H9 (cell line): ENCODE results near the gene SLC17A5. TPM values are rescaled to one million over a fixed set of nuclear protein-coding genes. Genes with fewer than 3 reads are reported as not detected.

ENCODE experiments used
- DNase-seq: peaks from one replicate; pipeline ENCODE4 v3.0.0-alpha.2; 2017
- H2AFZ ChIP-seq: one replicate; pipeline ENCODE4 v1.6.1; 2013; ENCODE audit warnings: mild to moderate bottlenecking, low read length, control low read depth, moderate library complexity
- H2AK5ac ChIP-seq: 2 replicates; pipeline ENCODE4 v1.6.1; 2013; ENCODE audit warnings: low read length, control low read depth, mixed read lengths; ENCODE audit not compliant: insufficient read length
- H2BK120ac ChIP-seq: one replicate; pipeline ENCODE4 v1.6.1; 2013; ENCODE audit warnings: low read depth, mild to moderate bottlenecking, low read length, control low read depth, inconsistent platforms; ENCODE audit not compliant: poor library complexity, severe bottlenecking
- H2BK12ac ChIP-seq: 2 replicates; pipeline ENCODE4 v1.6.1; 2013; ENCODE audit warnings: low read length, control low read depth, mixed read lengths, low read depth; ENCODE audit not compliant: insufficient read length
- H2BK15ac ChIP-seq: 2 replicates; pipeline ENCODE4 v1.6.1; 2013; ENCODE audit warnings: low read depth, low read length, control low read depth
- H2BK20ac ChIP-seq: one replicate; pipeline ENCODE4 v1.6.1; 2013; ENCODE audit warnings: low read depth, mild to moderate bottlenecking, low read length, control low read depth, inconsistent platforms; ENCODE audit not compliant: poor library complexity, severe bottlenecking
- H2BK5ac ChIP-seq: 2 replicates; pipeline ENCODE4 v1.6.1; 2013; ENCODE audit warnings: low read length, control low read depth, mixed read lengths; ENCODE audit not compliant: insufficient read length
- H3K14ac ChIP-seq: 2 replicates; pipeline ENCODE4 v1.6.1; 2013; ENCODE audit warnings: low read length, control low read depth; ENCODE audit not compliant: insufficient read depth
- H3K18ac ChIP-seq: 2 replicates; pipeline ENCODE4 v1.6.1; 2013; ENCODE audit warnings: low read depth, mild to moderate bottlenecking, mixed read lengths, low read length, control low read depth; ENCODE audit not compliant: insufficient read length
- H3K23ac ChIP-seq: 2 replicates; pipeline ENCODE4 v1.6.1; 2013; ENCODE audit warnings: low read length, control low read depth, mixed read lengths, low read depth; ENCODE audit not compliant: insufficient read length
- H3K23me2 ChIP-seq: 2 replicates; pipeline ENCODE4 v1.6.1; 2013; ENCODE audit warnings: low read depth, mild to moderate bottlenecking, mixed read lengths, low read length, control low read depth; ENCODE audit not compliant: insufficient read length, poor library complexity, severe bottlenecking
- H3K27ac ChIP-seq: 2 replicates; pipeline ENCODE4 v1.5.1; 2013; ENCODE audit warnings: low read length, control low read depth, mixed read lengths, low read depth; ENCODE audit not compliant: insufficient read length
- H3K27me3 ChIP-seq: 2 replicates; pipeline ENCODE4 v1.6.1; 2013; ENCODE audit warnings: low read length, control low read depth, inconsistent platforms; ENCODE audit not compliant: insufficient read depth
- H3K4ac ChIP-seq: 2 replicates; pipeline ENCODE4 v1.6.1; 2013; ENCODE audit warnings: low read depth, mild to moderate bottlenecking, control low read depth, inconsistent platforms, low read length, moderate library complexity
- H3K4me1 ChIP-seq: 2 replicates; pipeline ENCODE4 v1.6.1; 2013; ENCODE audit warnings: low read length, control low read depth, inconsistent platforms; ENCODE audit not compliant: insufficient read depth
- H3K4me2 ChIP-seq: 2 replicates; pipeline ENCODE4 v1.6.1; 2013; ENCODE audit warnings: low read length, control low read depth, mixed read lengths; ENCODE audit not compliant: insufficient read length, insufficient read depth
- H3K56ac ChIP-seq: 2 replicates; pipeline ENCODE4 v1.6.1; 2013; ENCODE audit warnings: low read depth, mild to moderate bottlenecking, mixed read lengths, low read length, control low read depth; ENCODE audit not compliant: insufficient read length
- H3K79me1 ChIP-seq: 2 replicates; pipeline ENCODE4 v1.6.1; 2013; ENCODE audit warnings: low read depth, mild to moderate bottlenecking, moderate library complexity, low read length, control low read depth, inconsistent platforms; ENCODE audit not compliant: insufficient read depth, poor library complexity, severe bottlenecking
- H3K79me2 ChIP-seq: 2 replicates; pipeline ENCODE4 v1.6.1; 2013; ENCODE audit warnings: low read length, control low read depth, inconsistent platforms; ENCODE audit not compliant: insufficient read depth
- H3K9ac ChIP-seq: 2 replicates; pipeline ENCODE4 v1.6.1; 2013; ENCODE audit warnings: low read length, control low read depth, mixed read lengths; ENCODE audit not compliant: insufficient read length; ENCODE audit errors: extremely low read depth
- H3K9me3 ChIP-seq: one replicate; pipeline ENCODE4 v1.6.1; 2013; ENCODE audit warnings: low read depth, low read length, inconsistent platforms; ENCODE audit not compliant: control insufficient read depth
- H3T11ph ChIP-seq: one replicate; pipeline ENCODE4 v1.6.1; 2013; ENCODE audit warnings: mild to moderate bottlenecking, low read length, control low read depth, inconsistent platforms
- H4K20me1 ChIP-seq: one replicate; pipeline ENCODE4 v1.6.1; 2013; ENCODE audit not compliant: control insufficient read depth, insufficient read length, insufficient read depth
- H4K5ac ChIP-seq: 2 replicates; pipeline ENCODE4 v1.6.1; 2013; ENCODE audit warnings: low read depth, mild to moderate bottlenecking, mixed read lengths, low read length, control low read depth; ENCODE audit not compliant: insufficient read length
- H4K8ac ChIP-seq: replicated peaks from 2 replicates; pipeline ENCODE4 v1.6.1; 2013; ENCODE audit warnings: low read length, control low read depth, mixed read lengths, low read depth; ENCODE audit not compliant: insufficient read length
- H4K91ac ChIP-seq: 2 replicates; pipeline ENCODE4 v1.6.1; 2013; ENCODE audit warnings: low read depth, mild to moderate bottlenecking, moderate library complexity, mixed read lengths, low read length, control low read depth; ENCODE audit not compliant: insufficient read length
- H3K27ac Mint-ChIP-seq, 3 experiments: 2 replicates in 2 of 3; 3 replicates in 1 of 3; pipeline ENCODE4 v1.8.0; 2020 to 2021; ENCODE audit warnings: mixed read lengths in 3 of 3, mild to moderate bottlenecking in 1 of 3, moderate library complexity in 1 of 3
- H3K27me3 Mint-ChIP-seq: 2 replicates; pipeline ENCODE4 v1.8.0; 2021; ENCODE audit warnings: low read depth, mild to moderate bottlenecking, moderate library complexity, mixed read lengths
- H3K36me3 Mint-ChIP-seq, 3 experiments: 2 replicates in 2 of 3; 3 replicates in 1 of 3; pipeline ENCODE4 v1.8.0; 2020 to 2021; ENCODE audit warnings: low read depth in 3 of 3, mixed read lengths in 3 of 3; ENCODE audit not compliant: insufficient read depth in 1 of 3
- H3K4me1 Mint-ChIP-seq, 2 experiments: 2 replicates each; pipeline ENCODE4 v1.8.0; 2020; ENCODE audit warnings: mixed read lengths in 2 of 2
- H3K4me3 Mint-ChIP-seq, 2 experiments: 2 replicates in 1 of 2; 3 replicates in 1 of 2; pipeline ENCODE4 v1.8.0; 2020 to 2021; ENCODE audit warnings: mild to moderate bottlenecking in 2 of 2, mixed read lengths in 2 of 2, moderate library complexity in 1 of 2
- H3K9me3 Mint-ChIP-seq, 2 experiments: 2 replicates in 1 of 2; 3 replicates in 1 of 2; pipeline ENCODE4 v1.8.0; 2020; ENCODE audit warnings: mild to moderate bottlenecking in 2 of 2, mixed read lengths in 2 of 2, moderate library complexity in 1 of 2
- CTCF ChIP-seq: fragments of 200-600 bp; sonication (generic); conservative IDR thresholded peaks from 3 replicates; pipeline ENCODE4 v1.8.0; 2021; ENCODE audit warnings: antibody characterized with exemption, mild to moderate bottlenecking
- WGBS: extraction: QIAGEN DNeasy Blood & Tissue Kit; methylation state at CpG from one replicate; pipeline ENCODE4 v1.1.7; 2013; ENCODE audit warnings: missing lambda C conversion rate, low lambda C conversion rate, mixed read lengths; ENCODE audit not compliant: insufficient read length; ENCODE audit errors: extremely low coverage; 5-methylcytosine and 5-hydroxymethylcytosine counted together
- total RNA-seq: library from RNA; stranded (reverse); gene quantifications from 2 replicates; pipeline ENCODE4 v1.2.1, GENCODE V29; 2021

The SLC17A5 gene
- total RNA-seq, 1 experiment from 2014 or later = 8.9 TPM

DNA sequence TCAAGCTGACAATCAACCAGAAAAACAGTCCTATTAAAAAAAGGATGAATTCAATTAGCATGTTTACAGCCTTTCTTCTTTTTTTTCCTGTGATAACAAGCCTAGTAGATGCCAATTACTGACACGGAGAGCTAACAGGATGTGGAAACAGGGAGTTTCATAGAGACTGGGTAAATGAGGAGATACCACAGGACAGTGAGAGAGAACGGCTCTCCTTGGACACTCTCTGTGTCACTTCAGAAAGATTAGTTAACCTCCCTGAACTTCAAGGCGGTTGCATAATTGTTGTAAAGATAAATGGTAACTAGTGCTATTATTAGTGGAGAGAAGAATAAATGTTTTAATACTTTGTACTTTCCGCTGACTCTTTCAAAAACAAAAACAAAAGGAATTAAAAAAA is 14.8 kb downstream of the SLC17A5 start:
- Histone ChIP-seq H3K23me2 (no peaks in the 10 kb centered on the region), H2BK120ac (no peak overlapping the region), H3K79me2 (no peaks in the 10 kb centered on the region), H3K23ac (no peak overlapping the region), H3K79me1 (no peaks in the 10 kb centered on the region), H3K27ac (no peak overlapping the region), H3T11ph (no peak overlapping the region), H3K56ac (no peak overlapping the region), H4K5ac (no peak overlapping the region), H3K18ac (no peak overlapping the region), H3K9me3 (no peaks in the 10 kb centered on the region), H3K4ac (no peak overlapping the region), H3K9ac (no peak overlapping the region), H2AFZ (no peak overlapping the region), H4K20me1 (no peaks in the 10 kb centered on the region), H2BK20ac (no peak overlapping the region), H2BK12ac (no peak overlapping the region), H2BK5ac (no peak overlapping the region), H4K8ac (no peak overlapping the region), H2AK5ac (no peak overlapping the region), H3K27me3 (no peaks in the 10 kb centered on the region), H3K4me2 (no peak overlapping the region), H3K4me1 (no peaks in the 10 kb centered on the region), H4K91ac (no peak overlapping the region), H3K14ac (no peak overlapping the region), H2BK15ac (no peak overlapping the region)
- no peak overlapping the region for H3K4me3 Mint-ChIP-seq
- no peak for DNase-seq
- TF ChIP-seq CTCF = no peak
- H3K4me1 Mint-ChIP-seq = no peaks in the 10 kb centered on the region
- H3K36me3 Mint-ChIP-seq = peaks cover 2 to 32% (median 14%) of the 10 kb centered on the region in 3 experiments; a peak in 6 of 7 replicates
- H3K27ac Mint-ChIP-seq = no peak overlapping the region
- no CpG with 5 or more reads among the region's 4 CpGs for WGBS
- H3K27me3 Mint-ChIP-seq = no peaks in the 10 kb centered on the region
- H3K9me3 Mint-ChIP-seq = no peaks in the 10 kb centered on the region
